Prostate gland (tissue), 2 donors: ENCODE results near the gene CD274. TPM values are rescaled to one million over a fixed set of nuclear protein-coding genes. Genes with fewer than 3 reads are reported as not detected.

Experiments used
- DNase-seq: peaks from one replicate; pipeline ENCODE4 v3.0.0-alpha.2; 2019; ENCODE audit warnings: low spot score
- H3K27ac ChIP-seq, 2 donors: fragments of 200-600 bp; sonication (generic); 2 replicates each; pipeline ENCODE4 v1.5.1; 2017 to 2019
- H3K27me3 ChIP-seq: fragments of 200-600 bp; sonication (generic); replicated peaks from 2 replicates; pipeline ENCODE4 v1.5.1; 2019; ENCODE audit not compliant: insufficient read depth
- H3K36me3 ChIP-seq, 2 donors: fragments of 200-600 bp; sonication (generic); 1 replicate in 1 of 2; 2 replicates in 1 of 2; pipeline versions ENCODE4 v1.5.1 to v1.8.1; 2017 to 2019
- H3K4me1 ChIP-seq: fragments of 200-600 bp; sonication (generic); replicated peaks from 2 replicates; pipeline ENCODE4 v1.5.1; 2019
- H3K4me3 ChIP-seq, 2 donors: fragments of 200-600 bp; sonication (generic); 2 replicates each; pipeline ENCODE4 v1.5.1; 2017 to 2019
- H3K9me3 ChIP-seq: fragments of 200-600 bp; sonication (generic); 2 replicates; pipeline ENCODE4 v1.5.1; 2017
- POLR2A ChIP-seq: fragments of 450-650 bp; IDR thresholded peaks from one replicate; pipeline ENCODE4 v1.6.1; 2016; ENCODE audit warnings: antibody characterized with exemption, mild to moderate bottlenecking
- POLR2AphosphoS5 ChIP-seq: sonication (generic); formaldehyde crosslinking; IDR thresholded peaks from one replicate; pipeline ENCODE4 v1.6.1; 2017; ENCODE audit warnings: antibody characterized with exemption
- WGBS: methylation state at CpG from one replicate; pipeline ENCODE4 v1.1.5; 2018; 5-methylcytosine and 5-hydroxymethylcytosine counted together
- intact Hi-C: fragments of 100-400 bp; cut with DNase I; formaldehyde crosslinking; loops from one replicate; pipeline ENCODE4 v1.14.2; 2022
- total RNA-seq, 2 donors: library from RNA; depleted of rRNA; stranded (reverse); fragments of >200 nt; gene quantifications; one replicate each; pipeline ENCODE4 v1.1.0, GENCODE V29; 2016
- TF ChIP-seq, protein P1 (sequence below), 4 experiments: fragments of 200-600 bp in 2 of 4; fragments of 450-650 bp in 2 of 4; sonication (generic) in 2 of 4; IDR thresholded peaks; 1 replicate in 3 of 4; 2 replicates in 1 of 4; pipeline ENCODE4 v1.5.1; 2016 to 2019; ENCODE audit warnings: antibody characterized with exemption in 4 of 4, mild to moderate bottlenecking in 2 of 4, moderate library complexity in 2 of 4

The CD274 gene
- total RNA-seq, 2 donors from 2014 or later = 0.82 to 1.9 TPM

DNA sequence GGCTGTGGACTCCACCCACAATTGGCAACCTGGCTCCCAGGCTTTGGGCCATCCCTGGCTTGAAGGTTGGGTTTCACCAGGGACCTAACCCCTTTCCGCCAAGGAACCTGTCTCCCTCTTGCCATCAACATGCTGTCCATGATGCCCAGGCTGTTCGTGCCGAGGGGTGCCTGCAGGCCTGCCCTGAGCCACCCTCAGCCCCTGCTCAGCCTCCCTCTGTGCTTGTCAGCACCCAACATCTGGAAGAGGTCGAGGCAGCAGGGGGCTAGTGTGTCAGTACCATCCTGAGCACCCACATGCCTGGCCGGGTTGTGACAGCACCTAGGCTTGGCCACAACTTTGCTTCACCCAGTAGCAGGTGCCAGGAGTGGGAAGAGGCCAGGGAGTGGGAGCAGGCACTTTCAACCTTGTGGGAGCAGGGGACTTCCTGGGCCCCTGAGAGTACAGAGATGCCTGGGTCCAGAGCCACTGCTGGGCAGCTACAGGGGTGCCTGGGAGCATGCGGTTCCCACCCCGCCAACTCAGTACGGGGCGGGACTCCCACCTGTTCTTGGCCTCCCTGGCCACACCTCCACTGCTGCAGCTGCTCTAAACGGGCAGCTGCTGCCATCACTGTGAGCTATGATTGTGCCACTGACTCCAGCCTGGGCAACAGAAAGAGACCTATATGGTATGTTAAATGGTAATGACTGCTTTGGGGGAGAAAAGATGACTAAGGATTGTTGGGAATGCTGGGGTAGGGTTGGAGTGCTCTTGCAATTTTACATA, 66.3 kb downstream of the CD274 start:
- WGBS = 88% methylated on average over 10 of the region's 10 CpGs
- no peak for TF ChIP-seq POLR2AphosphoS5
- TF ChIP-seq, protein P1, sequence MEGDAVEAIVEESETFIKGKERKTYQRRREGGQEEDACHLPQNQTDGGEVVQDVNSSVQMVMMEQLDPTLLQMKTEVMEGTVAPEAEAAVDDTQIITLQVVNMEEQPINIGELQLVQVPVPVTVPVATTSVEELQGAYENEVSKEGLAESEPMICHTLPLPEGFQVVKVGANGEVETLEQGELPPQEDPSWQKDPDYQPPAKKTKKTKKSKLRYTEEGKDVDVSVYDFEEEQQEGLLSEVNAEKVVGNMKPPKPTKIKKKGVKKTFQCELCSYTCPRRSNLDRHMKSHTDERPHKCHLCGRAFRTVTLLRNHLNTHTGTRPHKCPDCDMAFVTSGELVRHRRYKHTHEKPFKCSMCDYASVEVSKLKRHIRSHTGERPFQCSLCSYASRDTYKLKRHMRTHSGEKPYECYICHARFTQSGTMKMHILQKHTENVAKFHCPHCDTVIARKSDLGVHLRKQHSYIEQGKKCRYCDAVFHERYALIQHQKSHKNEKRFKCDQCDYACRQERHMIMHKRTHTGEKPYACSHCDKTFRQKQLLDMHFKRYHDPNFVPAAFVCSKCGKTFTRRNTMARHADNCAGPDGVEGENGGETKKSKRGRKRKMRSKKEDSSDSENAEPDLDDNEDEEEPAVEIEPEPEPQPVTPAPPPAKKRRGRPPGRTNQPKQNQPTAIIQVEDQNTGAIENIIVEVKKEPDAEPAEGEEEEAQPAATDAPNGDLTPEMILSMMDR (IDR thresholded peaks at IDR 0.05) = no peak
- DNase-seq = no peak

DNA sequence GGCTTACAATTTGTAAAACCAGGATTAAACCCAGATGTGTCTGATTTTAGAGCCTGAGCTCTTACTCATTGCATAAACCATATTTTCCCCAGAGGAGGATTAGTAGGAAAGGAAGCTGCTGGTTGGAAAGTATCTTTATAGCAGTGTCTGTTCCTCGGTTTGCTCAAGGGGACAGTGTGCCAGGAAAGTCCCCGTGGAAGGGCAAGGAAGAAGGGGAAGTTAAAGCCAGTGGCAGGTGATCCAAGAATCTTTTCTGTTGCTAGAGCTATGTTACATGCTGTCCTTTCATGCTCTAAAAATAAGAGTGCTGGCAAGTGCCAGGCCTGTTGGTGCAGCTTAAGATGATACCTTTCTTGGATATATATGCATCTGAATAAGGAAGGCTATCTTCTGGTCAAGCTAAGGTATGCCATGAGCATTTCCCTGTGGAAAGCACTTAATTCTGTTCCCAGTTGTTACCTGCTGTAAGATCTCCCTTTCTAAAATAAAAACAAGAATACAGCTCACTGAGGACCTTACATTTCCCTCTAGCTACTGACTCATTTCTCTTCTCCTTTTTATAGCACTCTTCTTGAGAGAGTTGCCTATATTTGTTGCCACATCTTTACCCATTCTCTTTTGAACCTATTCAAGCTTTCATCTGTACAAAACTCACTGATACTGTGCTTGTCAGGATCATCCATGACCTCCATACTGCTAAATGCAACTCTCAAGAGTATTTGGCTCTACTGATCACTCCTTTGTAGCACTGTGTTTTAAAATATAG, 68.0 kb downstream of the CD274 start:
- no peaks in the 10 kb centered on the region for H3K36me3 ChIP-seq
- 43% methylated on average over 2 of the region's 2 CpGs for WGBS
- no peak for DNase-seq
- no peaks in the 10 kb centered on the region for H3K9me3 ChIP-seq
- no peaks in the 10 kb centered on the region for H3K27me3 ChIP-seq
- no peak overlapping the region for H3K4me3 ChIP-seq
- H3K4me1 ChIP-seq = no peaks in the 10 kb centered on the region
- intact Hi-C loops = no loop called here
- no peak for TF ChIP-seq POLR2AphosphoS5
- TF ChIP-seq, protein P1 (IDR thresholded peaks at IDR 0.05) = no peak
- no peak for TF ChIP-seq POLR2A
- H3K27ac ChIP-seq = no peak overlapping the region

More for the DNA sequence above, 66.3 kb downstream of the CD274 start:
- no peaks in the 10 kb centered on the region for H3K9me3 ChIP-seq
- no peaks in the 10 kb centered on the region for H3K36me3 ChIP-seq
- H3K27me3 ChIP-seq = no peaks in the 10 kb centered on the region
- H3K27ac ChIP-seq = no peak overlapping the region
- no peak overlapping the region for H3K4me3 ChIP-seq
- intact Hi-C loops = no loop called here
- no peaks in the 10 kb centered on the region for H3K4me1 ChIP-seq

DNA sequence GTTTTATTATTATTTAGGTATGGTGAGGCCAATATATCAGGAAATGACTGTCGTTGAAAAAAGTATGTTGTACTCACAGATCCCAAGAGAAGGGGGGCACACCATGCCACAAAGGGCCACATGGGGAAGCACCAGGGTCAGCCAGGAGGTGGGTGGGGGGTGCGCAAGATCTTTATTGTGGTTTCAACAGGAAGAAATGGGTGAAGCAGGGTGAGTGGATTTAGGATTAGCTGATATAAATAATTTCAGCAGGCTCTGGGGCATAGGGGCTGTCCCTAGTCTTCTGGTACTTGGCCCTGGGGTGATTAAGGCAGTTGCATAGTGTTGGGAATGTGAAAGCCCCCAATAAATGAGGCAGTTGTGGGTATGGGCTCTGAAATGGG, 68.6 kb downstream of the CD274 start:
- Histone ChIP-seq H3K9me3 (no peaks in the 10 kb centered on the region), H3K27me3 (no peaks in the 10 kb centered on the region), H3K27ac (no peak overlapping the region), H3K4me1 (no peaks in the 10 kb centered on the region), H3K4me3 (no peak overlapping the region), H3K36me3 (no peaks in the 10 kb centered on the region)
- intact Hi-C loops = no loop called here
- WGBS = 63% methylated on average over 2 of the region's 2 CpGs
- no peak for DNase-seq
- TF ChIP-seq, protein P1 (IDR thresholded peaks at IDR 0.05) = no peak
- no peak for TF ChIP-seq POLR2A
- no peak for TF ChIP-seq POLR2AphosphoS5

Other genes starting within 250 kb of the CD274 start
- gene INSL4, start 219.1 kb upstream of the CD274 start, total RNA-seq = not detected
- gene RLN2, start 145.8 kb upstream of the CD274 start, total RNA-seq = 1 to 10 TPM; 2.3 to 2.5 TPM
- 100 to 1,000 TPM in 1 of 2 donors, 1 to 10 TPM in 1; 1.1 to 105 TPM for gene RLN1, start 110.7 kb upstream of the CD274 start, total RNA-seq
- 10 to 100 TPM; 10.4 to 49.6 TPM for gene PLGRKT, start 12.6 kb upstream of the CD274 start, total RNA-seq
- gene PDCD1LG2, start 60.0 kb downstream of the CD274 start, total RNA-seq = 1 to 10 TPM in 1 of 2 donors, not detected in 1; 1.4 TPM
- 10 to 100 TPM; 18.0 to 49.8 TPM for gene RIC1, start 178.6 kb downstream of the CD274 start, total RNA-seq